DOHH2 (cell line): ENCODE data around the gene IST1.
A peak's percentile ranks its signal among the peaks of the same experiment; 100 is the strongest.

ENCODE experiments used
- H3F3A ChIP-seq: fragments of 200-600 bp; sonication (generic), shearing (Covaris generic); 2 replicates; pipeline ENCODE4 v1.6.0; 2016; ENCODE audit warnings: antibody characterized with exemption, mild to moderate bottlenecking; ENCODE audit not compliant: control insufficient read depth, insufficient read depth
- H3K27ac ChIP-seq: fragments of 200-600 bp; sonication (generic); 2 replicates; pipeline ENCODE4 v1.5.1; 2014; ENCODE audit warnings: low read depth, mild to moderate bottlenecking, low read length, moderate library complexity
- H3K27me3 ChIP-seq: fragments of 200-600 bp; sonication (generic); 2 replicates; pipeline ENCODE4 v1.6.1; 2014; ENCODE audit warnings: mild to moderate bottlenecking, low read length, mixed read lengths; ENCODE audit not compliant: control insufficient read depth
- H3K36me3 ChIP-seq: fragments of 200-600 bp; sonication (generic); 2 replicates; pipeline ENCODE4 v1.6.1; 2014; ENCODE audit warnings: mild to moderate bottlenecking, low read length, moderate library complexity, mixed read lengths; ENCODE audit not compliant: control insufficient read depth
- H3K4me1 ChIP-seq: fragments of 200-600 bp; sonication (generic); 2 replicates; pipeline ENCODE4 v1.6.1; 2014; ENCODE audit warnings: mild to moderate bottlenecking, low read length, mixed read lengths; ENCODE audit not compliant: control insufficient read depth
- H3K4me2 ChIP-seq: fragments of 200-600 bp; sonication (generic); 2 replicates; pipeline ENCODE4 v1.6.0; 2014; ENCODE audit warnings: mild to moderate bottlenecking, low read length, moderate library complexity
- H3K4me3 ChIP-seq: fragments of 200-600 bp; sonication (generic); 2 replicates; pipeline ENCODE4 v1.5.1; 2014; ENCODE audit warnings: mild to moderate bottlenecking, low read length, mixed read lengths
- H3K79me2 ChIP-seq: fragments of 200-600 bp; sonication (generic); 2 replicates; pipeline ENCODE4 v1.6.1; 2014; ENCODE audit warnings: mild to moderate bottlenecking, low read length, mixed read lengths; ENCODE audit not compliant: control insufficient read depth
- H3K9me2 ChIP-seq: fragments of 200-600 bp; sonication (generic); replicated peaks from 2 replicates; pipeline ENCODE4 v1.6.1; 2014; ENCODE audit warnings: mild to moderate bottlenecking, low read length, mixed read lengths; ENCODE audit not compliant: control insufficient read depth
- H3K9me3 ChIP-seq: fragments of 200-600 bp; sonication (generic); 2 replicates; pipeline ENCODE4 v1.6.1; 2014; ENCODE audit warnings: antibody characterized with exemption, low read length, mixed read lengths; ENCODE audit not compliant: control insufficient read depth, insufficient read depth
- H4K20me1 ChIP-seq: fragments of 200-600 bp; sonication (generic); 2 replicates; pipeline ENCODE4 v1.6.0; 2014; ENCODE audit warnings: low read depth, mild to moderate bottlenecking, antibody characterized with exemption, low read length, moderate library complexity; ENCODE audit not compliant: control insufficient read depth, insufficient read depth
- CTCF ChIP-seq: fragments of 200-600 bp; sonication (generic); IDR thresholded peaks from one replicate; pipeline ENCODE4 v1.5.1; 2014; ENCODE audit warnings: antibody characterized with exemption, mild to moderate bottlenecking, low read depth, low read length; ENCODE audit not compliant: poor library complexity, severe bottlenecking
- EZH2phosphoT487 ChIP-seq: fragments of 200-600 bp; sonication (generic); IDR thresholded peaks from 2 replicates; pipeline ENCODE4 v1.6.1; 2017; ENCODE audit warnings: borderline replicate concordance, mild to moderate bottlenecking, antibody characterized with exemption, low read length, moderate library complexity, mixed read lengths

Gene IST1

GRCh38 chr16:71852158-71852557, 43.2 kb upstream of the IST1 start:
- Histone ChIP-seq H3K4me2 (no peak overlapping the region), H3K27me3 (no peaks in the 10 kb centered on the region), H3K9me3 (no peaks in the 10 kb centered on the region), H3K27ac (no peak overlapping the region), H3K36me3 (peaks cover 79% of the 10 kb centered on the region), H3K9me2 (no peaks in the 10 kb centered on the region), H4K20me1 (peaks cover 22% of the 10 kb centered on the region), H3K79me2 (peaks cover 55% of the 10 kb centered on the region), H3K4me1 (peaks cover 28% of the 10 kb centered on the region), H3K4me3 (no peak overlapping the region), H3F3A (no peaks in the 10 kb centered on the region)
- TF ChIP-seq CTCF, result no peak
- no peak for TF ChIP-seq EZH2phosphoT487

GRCh38 chr16:71852561-71852960, 42.8 kb upstream of the IST1 start:
- Histone ChIP-seq H3F3A (no peaks in the 10 kb centered on the region), H3K4me1 (peaks cover 24% of the 10 kb centered on the region), H3K36me3 (peaks cover 77% of the 10 kb centered on the region), H3K27me3 (no peaks in the 10 kb centered on the region), H3K4me3 (0 out of 2 replicates have a peak overlapping the region, but pooled peaks have one; percentile 30), H3K4me2 (peak overlapping the region; percentile 68), H3K9me2 (no peaks in the 10 kb centered on the region), H3K9me3 (no peaks in the 10 kb centered on the region), H4K20me1 (peaks cover 23% of the 10 kb centered on the region), H3K27ac (no peak overlapping the region), H3K79me2 (peaks cover 54% of the 10 kb centered on the region)
- TF ChIP-seq EZH2phosphoT487, result no peak
- TF ChIP-seq CTCF, result no peak

- H3K27ac ChIP-seq, result 0 out of 2 replicates have a peak overlapping the region, but pooled peaks have one; percentile 2
- H3K9me3 ChIP-seq, result no peaks in the 10 kb centered on the region
- peaks cover 24% of the 10 kb centered on the region for H3K4me1 ChIP-seq
- no peak for TF ChIP-seq EZH2phosphoT487
- no peak for TF ChIP-seq CTCF
- peaks cover 21% of the 10 kb centered on the region for H4K20me1 ChIP-seq
- H3K36me3 ChIP-seq, result peaks cover 69% of the 10 kb centered on the region
- H3K4me2 ChIP-seq, result peak overlapping the region; percentile 68
- peak overlapping the region; percentile 30 for H3K4me3 ChIP-seq
- no peaks in the 10 kb centered on the region for H3K27me3 ChIP-seq
- no peaks in the 10 kb centered on the region for H3F3A ChIP-seq
- no peaks in the 10 kb centered on the region for H3K9me2 ChIP-seq
- H3K79me2 ChIP-seq, result peaks cover 48% of the 10 kb centered on the region
Measured at GRCh38 chr16:71853413-71853812, 41.9 kb upstream of the IST1 start.
